SKM-1 treated with dmso at 0.1 percent for 144 hours (cell line): Measurements from ENCODE around the gene CAV3.

ENCODE experiments used
- DNase-seq: peaks from one replicate; lab custom pipeline; 2025; ENCODE audit not compliant: unreplicated experiment; lab: John Stamatoyannopoulos, UW

Gene CAV3

DNA sequence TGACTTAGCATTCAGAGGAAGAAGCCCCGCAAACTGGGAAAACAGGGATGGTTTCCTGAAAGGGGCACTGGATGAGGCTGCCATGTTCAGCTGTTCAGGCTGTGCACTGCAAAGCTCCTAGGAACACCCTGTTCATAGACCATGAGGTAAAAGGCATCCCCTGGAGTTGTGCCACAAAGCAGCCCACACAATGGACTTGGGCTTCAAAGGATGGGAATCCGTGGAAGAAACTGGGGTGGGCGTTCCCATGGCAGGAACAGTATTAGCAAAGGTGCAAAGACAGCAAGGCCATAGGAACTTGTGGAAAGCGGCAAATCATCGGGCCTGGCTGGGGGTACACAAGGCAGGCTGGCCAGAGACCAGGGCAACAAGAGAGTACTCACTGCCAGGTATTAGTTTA is 26.9 kb downstream of the CAV3 start:
- no peak for DNase-seq

DNA sequence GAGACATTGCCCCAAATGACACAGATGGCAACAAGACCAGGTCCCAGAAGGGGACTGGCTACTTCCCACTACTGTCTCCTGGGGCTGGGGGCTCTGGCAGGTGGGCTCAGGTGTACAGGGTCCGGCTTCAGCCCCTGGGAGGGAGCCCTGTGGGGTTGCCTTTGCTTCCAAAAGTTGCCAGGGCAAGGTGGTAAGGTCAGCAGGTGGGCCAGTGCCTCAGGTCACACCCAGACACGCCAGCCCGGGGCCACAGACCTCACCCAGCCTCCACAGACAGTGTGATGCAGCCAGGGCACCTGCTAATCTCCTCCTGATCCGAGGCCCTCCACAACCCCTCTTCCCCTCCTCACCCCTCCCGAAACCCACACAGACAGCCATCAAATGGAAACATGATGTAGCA is 28.3 kb downstream of the CAV3 start:
- DNase-seq: no peak

DNA sequence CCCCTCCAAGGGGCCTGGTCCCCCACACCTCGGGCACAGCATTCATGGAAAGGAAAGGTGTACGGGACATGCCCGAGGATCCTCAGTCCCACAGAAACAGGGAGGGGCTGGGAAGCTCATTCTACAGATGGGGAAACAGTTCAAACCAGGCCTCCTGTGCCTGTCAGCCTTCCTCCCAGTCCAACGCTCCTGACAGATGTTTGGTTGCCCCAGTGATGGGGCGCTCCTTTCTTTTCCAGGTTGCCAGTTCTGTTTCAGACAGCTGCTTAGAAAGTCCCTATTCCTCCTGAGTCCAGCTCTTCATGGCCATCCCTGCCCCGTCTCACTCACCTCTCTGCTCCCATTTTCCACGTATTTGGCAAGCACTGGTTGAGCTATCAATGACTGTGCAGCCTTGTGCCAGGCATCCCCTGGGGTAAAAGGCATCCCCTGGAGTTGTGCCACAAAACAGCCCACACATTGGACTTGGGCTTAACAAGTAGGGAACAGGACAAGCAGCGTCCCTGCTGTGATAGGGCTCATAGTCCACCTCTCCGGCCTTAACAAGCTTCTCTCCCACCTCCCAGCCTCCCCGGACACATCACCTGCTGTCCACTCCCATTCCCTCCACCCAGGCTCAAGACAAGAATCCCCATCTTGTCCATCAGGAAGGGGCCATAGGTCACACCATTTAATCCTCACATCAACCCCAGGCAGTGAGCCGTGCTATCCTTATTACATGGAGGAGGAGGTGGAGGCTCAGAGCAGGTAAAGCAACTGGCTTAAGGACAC is 29.2 kb downstream of the CAV3 start:
- DNase-seq: no peak

DNA sequence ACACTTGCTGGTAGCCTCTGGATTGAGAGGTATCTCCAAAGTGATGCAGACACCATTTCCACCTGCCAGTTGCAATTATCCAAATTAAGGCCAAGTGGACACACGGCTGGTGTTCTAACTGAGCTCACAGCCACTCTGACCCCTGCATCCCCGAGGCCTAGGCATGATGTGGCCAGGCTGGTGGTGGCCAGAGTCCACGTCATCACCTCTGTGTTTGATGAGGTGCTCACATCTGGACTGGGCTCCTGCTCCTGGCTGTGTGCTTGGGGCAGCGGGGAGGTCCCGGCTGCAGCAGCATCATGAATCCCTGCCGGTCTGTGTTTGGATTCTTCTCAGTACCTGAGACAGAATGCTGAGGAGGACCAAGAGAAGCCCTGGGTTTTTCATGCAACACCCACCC is 30.9 kb downstream of the CAV3 start:
- DNase-seq: no peak

DNA sequence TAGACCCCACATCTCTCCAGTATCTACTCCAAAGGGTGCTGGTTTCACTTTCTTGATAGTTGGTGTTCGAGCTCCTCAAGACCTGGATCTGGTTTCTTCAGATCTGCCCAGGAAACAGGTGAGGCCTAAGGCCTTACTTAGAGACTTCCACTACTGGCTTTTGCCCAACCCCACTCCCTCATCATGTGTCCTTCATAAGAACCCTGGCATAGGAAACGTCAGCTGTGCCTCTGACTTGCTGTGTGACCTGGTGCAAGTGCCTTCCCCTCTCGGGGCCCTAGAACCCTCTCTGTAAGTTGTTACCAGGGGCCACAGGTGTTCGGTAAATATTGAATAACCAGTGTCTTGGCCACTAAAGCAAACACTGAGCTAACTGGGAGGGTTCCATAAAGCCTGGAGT is 31.9 kb downstream of the CAV3 start:
- no peak for DNase-seq

DNA sequence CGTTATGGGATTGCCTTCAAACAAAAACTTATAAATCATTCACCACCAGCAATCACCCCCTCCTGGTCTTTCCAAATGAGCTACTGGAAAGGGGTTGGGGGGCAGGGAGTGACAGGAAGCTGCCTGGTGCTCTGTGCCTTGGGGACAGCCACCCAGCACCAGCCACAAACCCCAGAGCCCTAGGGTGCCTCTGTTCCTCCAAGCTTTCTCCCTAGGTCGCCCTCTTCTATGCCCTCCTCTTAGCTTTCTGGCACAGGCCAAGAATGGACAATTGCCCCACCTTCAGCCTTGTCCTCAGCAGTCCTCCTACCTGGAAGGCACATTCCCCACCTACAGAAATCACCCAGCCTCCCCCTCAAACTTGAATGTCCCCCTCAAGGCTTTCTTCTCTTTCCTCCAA is 32.5 kb downstream of the CAV3 start:
- no peak for DNase-seq

DNA sequence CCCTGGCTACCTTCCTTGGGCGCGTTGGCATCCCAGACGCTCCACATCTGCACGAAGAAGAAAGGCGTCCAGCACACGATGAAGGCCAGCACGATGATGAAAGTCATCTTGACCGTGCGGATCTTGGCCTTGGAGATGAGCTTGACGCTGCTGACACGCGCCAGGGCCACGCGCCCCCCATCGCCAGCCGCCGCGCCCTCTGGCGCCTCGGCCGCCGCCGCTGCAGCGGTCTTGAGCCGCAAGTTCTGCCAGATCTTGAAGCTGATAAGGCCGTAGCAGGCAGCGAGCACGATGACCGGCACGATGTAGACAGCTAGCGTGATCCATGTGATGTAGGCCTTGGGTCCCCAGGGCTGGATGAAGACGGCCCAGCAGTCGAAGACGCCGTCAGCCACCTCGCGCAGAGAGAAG is 33.7 kb downstream of the CAV3 start:
- DNase-seq: no peak

DNA sequence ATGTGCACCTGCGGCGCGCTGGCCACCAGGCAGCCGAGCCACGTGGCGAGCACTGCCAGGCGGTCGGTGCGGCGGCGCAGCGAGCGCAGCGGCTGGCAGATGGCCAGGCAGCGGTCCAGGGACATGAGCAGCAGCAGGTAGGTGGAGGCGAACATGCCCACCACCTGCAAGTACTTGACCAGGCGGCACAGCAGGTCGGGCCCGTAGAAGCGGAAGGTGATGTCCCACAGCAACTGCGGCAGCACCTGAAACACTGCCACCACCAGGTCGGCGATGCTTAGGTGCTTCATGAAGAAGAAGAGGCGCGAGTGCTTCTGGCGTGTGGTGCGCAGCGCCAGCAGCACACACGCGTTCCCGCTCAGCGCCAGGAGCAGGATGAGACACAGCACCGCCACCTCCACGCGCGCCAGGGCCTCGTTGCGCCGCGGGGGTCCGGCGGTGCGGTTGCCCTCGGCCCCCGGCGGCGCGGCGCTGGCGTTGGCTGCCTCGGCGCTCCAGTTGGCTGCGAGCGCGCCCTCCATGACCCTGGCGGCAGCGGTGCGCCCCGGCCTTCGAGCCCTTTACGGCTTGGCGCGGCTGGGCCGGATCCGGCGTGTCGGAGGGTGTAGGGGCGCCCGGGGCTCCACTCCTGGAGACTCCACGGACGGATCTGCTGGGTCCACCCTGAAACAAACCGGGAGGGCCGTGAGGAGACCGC is 34.2 kb downstream of the CAV3 start:
- no peak for DNase-seq

DNA sequence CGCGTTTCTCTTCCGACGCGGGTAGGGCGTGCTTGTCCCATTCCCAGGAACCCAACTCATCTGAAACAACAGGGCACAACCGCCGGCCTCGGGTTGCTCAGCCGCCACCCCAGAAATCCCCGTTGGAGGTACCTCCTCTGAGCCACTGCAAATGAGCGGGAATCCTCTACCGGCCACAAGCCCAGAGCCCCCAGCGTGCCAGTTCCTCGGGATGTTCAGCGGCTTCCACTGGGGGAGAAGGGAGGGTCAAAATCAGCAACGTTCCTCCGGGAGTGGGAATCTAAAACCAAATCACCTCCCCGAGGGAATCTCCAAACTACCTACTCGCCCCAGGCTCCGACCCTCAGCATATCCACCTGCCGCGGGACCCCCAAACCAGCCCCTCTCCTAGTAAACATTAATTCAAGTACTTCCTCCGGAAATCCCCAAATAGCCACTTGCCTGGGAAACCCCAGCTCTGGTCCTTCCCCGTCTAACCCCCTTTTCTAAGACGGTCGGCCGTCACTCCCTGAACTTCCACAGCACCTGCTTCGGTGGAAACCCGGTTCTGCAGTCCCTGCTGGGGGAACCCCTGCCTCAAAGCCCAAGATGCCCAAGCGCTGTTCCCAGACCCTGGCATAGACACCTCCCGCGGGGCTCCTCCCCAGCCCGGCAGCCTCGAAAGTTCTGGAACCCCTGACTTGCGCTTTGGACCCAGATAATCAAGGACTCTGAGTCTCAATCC is 34.9 kb downstream of the CAV3 start:
- DNase-seq: no peak

DNA sequence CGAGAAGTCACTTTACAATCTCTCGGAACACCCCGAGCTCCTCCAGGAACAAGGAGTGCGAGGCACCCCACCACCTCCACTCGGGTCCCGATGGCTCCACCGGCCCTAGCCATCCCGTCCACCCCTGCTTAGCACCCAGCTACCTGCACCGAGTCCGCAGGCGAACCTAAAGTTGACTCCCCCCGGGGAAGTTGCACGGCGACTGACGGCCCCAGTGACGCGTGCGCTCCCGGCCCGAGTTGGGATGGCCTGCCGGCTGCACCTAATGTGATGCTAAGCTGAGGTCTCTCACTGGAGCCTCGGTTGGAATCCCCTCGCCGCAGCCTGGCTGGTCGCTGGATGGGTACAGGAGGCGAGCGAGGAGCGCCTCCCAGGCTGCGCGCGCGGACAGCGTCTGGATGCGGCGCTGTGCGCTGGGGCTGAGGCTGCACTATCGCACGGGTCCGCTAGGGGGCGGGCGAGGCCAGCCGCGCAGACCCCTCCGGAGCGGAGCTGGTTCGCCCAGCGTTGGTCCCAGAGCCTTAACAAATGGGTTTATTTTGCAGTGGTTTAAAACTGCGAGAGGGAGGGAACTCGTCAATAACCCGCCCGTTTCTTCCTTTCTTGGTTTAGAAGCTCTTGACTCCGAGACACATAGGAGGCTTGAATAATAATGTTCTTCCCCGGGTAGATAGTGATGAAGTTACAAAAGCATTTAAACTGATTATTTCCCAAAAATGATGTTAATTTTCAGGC is 35.7 kb downstream of the CAV3 start, which contains the start of gene OXTR:
Gene OXTR, minus strand, starts transcription at position 526 of the 735 bp plus-strand sequence. CDS start 1,426 bp downstream, outside the sequence.
- DNase-seq: peak; percentile 57

DNA sequence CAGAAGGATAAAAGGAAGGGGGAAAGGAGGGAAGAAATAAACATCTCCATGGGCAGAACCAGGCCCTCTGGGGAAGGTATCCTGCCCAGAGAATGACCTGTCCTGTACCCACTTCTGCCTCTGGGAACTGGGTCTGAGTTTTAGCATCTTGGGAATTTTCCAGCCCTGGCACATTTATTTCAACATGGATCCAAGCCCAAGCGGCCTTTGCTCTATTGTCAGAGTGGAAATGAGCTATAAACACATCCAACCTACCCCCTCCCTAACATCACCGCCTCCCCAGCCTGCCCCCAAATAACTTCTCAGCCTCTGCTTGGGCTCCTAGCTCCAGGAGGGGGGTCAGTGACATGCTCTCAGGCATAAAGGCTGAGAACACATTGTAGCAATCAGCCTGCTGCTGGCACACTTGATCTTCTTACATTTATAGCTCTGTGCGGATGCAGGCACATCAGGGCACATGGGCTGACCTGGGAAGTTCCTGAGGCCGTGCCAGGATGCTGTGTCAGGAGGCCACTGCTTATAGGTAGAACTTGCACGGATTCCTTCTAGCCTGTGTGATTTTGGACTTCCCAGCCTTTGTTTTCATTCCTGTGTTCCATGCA is 40.4 kb downstream of the CAV3 start:
- DNase-seq: no peak

DNA sequence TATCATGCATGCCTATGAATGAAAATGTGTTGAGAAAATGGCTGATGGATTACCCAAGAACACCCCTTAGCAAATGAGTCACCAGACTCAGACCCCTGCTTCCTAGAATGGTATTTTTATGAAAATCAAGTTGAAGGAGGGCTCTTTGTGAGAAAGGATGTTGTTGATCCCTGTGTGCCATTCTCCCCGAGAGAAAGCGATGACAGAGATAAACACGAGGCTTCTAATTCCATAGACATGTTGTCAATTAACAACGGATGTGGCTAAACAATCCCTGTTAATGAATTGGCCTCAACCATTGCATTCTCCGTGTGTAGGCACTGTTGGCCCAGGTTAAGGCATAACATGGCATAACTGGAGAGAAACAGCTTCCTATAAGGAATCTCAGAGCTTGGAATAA is 41.6 kb downstream of the CAV3 start:
- no peak for DNase-seq

DNA sequence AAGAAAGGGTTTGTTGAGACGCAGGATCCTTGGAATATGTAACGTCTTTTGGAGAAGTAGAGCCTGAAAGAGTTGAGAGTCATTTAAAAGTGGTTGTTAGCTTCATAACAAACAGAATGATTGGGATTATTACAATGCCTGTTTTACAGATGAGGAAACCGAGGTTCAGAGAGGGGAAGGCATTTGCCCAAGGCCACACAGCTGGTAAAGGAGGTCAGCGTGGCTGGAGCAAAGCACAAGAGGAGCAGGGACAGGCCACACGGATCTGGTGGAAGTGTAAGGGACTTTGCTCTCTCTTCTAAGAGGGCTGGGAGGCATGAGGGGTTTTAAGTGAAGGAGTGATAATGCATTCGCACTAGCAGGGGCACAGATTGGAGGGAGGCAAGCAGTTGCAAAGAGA is 42.0 kb downstream of the CAV3 start:
- DNase-seq: no peak

DNA sequence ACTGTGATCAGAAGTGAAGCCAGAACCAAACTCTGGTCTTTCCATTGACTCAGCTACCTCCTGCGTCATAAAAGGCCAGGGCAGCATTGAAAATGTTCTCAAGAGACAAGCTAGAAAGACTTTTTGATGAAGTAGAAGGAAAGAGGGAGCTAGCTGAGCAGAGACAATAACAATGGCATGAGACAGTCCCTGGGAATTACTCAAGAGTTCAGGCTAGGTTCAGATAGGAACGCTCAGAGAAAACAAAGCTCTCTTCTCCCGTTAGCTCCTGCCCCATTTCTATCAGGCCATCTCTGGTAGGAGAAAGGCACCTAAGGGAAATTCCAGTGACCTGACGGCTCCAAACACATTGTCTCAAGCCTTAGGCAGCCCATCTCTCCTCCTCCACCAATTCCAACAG is 42.8 kb downstream of the CAV3 start:
- DNase-seq: no peak

DNA sequence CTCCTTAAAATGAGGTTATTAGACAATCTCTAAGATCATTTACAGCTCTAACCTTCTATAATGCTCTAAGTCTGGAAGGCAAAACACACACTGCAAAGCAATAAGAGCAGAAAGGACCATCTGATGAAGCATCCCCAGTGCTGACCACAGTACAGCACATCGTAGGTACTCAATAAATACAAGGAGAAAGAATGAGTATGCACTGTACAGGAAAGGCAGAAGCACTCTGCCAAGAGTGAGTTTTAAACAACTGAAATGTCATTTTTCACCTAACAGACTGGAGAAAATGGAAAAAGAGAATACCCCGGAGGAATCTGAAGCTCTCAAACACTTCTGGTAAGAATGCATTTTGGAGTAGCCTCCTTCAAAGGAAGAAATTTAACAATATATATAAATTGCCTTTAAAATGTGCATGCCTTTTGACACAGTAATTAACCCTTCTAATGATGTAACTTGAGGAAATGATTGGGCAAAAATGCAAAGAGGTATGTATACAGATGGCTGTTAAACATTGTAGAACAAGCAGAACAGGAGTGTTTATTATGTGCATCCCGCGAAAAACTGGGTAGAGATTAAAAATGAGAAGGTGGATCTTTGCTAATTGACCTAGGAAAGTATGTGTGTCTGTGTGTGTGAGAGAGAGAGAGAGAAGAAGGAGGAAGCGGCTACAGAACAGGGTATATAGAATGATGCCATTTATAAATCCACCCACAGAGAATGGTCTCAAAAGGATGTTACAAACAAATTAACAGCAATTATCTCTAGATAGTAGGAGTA is 43.8 kb downstream of the CAV3 start:
- no peak for DNase-seq

DNA sequence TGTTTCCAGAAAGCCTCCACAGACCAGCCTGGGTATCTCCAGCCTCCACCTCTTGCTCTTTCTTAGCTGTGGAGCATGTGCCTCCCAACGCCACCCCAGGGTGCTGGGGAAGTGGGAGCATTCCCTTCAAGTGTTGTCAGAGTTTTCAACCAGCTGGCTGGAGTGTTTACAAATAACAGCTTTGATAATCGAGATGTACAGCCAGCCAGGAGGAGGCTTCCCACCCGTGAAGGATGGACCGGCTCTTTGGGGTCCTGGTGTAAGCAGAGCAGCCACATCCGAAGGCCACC is 44.3 kb downstream of the CAV3 start:
- no peak for DNase-seq

DNA sequence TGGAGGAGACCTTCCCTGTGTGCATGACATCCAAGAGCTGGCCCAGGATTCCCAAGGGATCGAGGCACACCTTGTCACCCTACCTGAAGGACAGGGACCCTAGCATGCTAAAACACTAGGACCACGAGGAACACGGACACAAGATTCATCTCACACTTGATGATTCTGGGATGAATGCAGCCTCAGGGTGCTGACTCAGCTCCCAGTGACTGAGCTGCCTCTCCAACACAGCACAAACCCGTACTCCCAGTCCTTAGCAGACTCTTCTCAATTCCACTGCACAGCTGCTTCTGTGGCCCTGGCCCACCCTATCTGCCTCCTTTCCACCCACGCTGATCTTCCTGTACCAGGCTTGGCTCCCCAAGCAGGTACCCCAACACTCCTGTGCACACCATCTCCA is 44.9 kb downstream of the CAV3 start:
- DNase-seq: no peak

DNA sequence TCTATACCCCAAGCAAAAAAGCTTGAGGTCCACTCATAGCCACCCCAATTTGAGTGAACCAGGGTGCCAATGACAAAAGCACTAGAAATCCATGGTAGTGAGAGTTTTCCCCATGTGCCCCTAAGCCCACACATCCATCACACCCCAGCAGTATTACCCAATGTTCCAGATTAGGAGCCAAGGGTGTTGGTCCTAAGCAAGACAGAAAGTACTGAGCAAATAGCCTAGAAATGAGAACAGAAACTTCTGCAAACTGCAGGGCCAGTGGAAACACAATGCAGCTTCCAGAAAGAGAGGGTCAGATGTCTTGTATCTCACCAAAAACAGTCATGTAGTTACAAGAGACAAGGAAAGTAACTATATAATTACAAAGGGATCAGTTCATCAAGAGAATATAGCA is 46.7 kb downstream of the CAV3 start:
- DNase-seq: no peak

DNA sequence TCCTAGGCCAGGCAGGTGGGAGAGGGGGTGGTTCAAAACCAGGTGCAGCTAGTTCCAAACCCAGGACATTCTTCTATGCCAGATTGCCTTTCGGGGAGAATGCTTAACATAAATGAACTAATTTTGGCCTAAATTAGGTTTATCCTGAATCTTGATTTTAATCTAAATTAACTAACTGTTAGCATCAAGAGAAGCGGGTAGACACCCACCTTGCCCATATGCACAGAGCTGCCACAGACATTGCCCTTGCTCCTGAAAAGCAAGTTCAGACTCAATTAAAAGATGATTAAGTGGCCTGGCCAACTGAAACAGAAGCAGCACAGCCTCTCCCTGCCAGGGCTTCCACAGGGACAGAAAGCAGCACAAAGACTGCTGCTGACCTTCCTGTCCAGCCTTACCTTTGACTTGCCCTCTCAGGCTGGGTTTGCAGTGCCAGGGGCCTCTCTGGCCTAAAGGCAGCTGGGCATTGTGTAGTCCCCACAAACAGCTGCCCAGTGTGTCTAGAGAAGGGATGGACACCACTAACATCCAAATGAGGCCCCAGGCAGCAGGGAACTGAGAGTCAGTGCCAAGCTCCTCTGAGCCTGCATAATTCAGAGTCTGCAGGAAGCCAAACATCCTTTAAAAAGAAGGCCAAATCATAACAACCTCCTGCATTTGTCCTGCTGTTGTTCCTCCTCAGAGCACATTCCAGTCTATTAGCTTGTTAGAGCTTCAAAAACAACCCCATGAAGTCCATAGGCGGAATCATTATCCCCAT is 51.3 kb downstream of the CAV3 start:
- no peak for DNase-seq

DNA sequence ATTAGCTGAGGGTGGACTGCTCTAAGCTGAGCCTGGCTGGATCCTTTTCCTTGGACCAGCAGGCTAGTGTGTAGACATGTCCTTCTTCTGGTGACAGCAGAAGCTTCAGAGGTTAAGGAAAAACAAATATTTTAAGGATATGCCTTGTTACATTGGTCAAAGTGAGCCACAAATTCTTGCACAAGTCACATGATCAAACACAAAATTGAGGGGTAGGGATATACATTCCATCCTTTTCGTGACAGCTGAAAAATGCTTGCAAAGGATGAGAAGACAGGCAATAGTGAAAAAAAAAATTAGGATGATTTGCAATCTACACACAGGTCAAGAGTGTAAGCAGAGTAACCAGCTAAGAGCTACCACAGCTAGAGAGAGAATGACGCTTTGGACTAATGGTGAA is 56.9 kb downstream of the CAV3 start:
- no peak for DNase-seq
